NCI-H510A treated with DMSO at 0.1 percent for 48 hours (cell line): ENCODE results near the gene IL17REL.

Experiments
- DNase-seq: peaks from one replicate; lab custom pipeline; 2025; lab: John Stamatoyannopoulos, UW

IL17REL gene

GRCh38 chr22:50002791-50003190 is 9.8 kb downstream of the IL17REL start:
- DNase-seq = no peak

- DNase-seq = no peak
Observed at GRCh38 chr22:50001388-50002231, 11.0 kb downstream of the IL17REL start.

GRCh38 chr22:50000587-50001387 is 11.8 kb downstream of the IL17REL start:
- no peak for DNase-seq

- DNase-seq = no peak
Observed at GRCh38 chr22:49999946-50000586, 12.5 kb downstream of the IL17REL start.

- no peak for DNase-seq
Observed at GRCh38 chr22:49999063-49999945, 13.3 kb downstream of the IL17REL start.

GRCh38 chr22:49998718-49999062 is 13.9 kb downstream of the IL17REL start:
- DNase-seq = no peak

GRCh38 chr22:49997932-49998717 is 14.4 kb downstream of the IL17REL start:
- DNase-seq = no peak

GRCh38 chr22:49997251-49997599 is 15.3 kb downstream of the IL17REL start:
- DNase-seq = peak; percentile 8

- DNase-seq = no peak
Observed at GRCh38 chr22:49996518-49997250, 15.9 kb downstream of the IL17REL start.

GRCh38 chr22:49996119-49996517 is 16.4 kb downstream of the IL17REL start:
- DNase-seq = no peak

- no peak for DNase-seq
Observed at GRCh38 chr22:49995361-49996118, 17.0 kb downstream of the IL17REL start.

GRCh38 chr22:49995041-49995360 is 17.6 kb downstream of the IL17REL start:
- no peak for DNase-seq

- DNase-seq = no peak
Observed at GRCh38 chr22:49994361-49995040, 18.1 kb downstream of the IL17REL start.

- no peak for DNase-seq
Observed at GRCh38 chr22:49993649-49994360, 18.8 kb downstream of the IL17REL start.

- no peak for DNase-seq
Observed at GRCh38 chr22:49992921-49993648, 19.5 kb downstream of the IL17REL start.

GRCh38 chr22:49991907-49992533 is 20.5 kb downstream of the IL17REL start:
- DNase-seq = no peak

- no peak for DNase-seq
Observed at GRCh38 chr22:49991167-49991566, 21.4 kb downstream of the IL17REL start.
